Neuronal stem cell (in vitro differentiated cells): ENCODE results near the gene HPCAL1.
A peak's percentile ranks its signal among the peaks of the same experiment; 100 is the strongest.

Experiments
- DNase-seq: peaks from one replicate; pipeline ENCODE4 v3.0.0-alpha.2; 2013; ENCODE audit warnings: low spot score
- H2AFZ ChIP-seq: one replicate; pipeline ENCODE4 v1.6.1; 2013; ENCODE audit warnings: mild to moderate bottlenecking, low read length, inconsistent platforms
- H2AK5ac ChIP-seq: 2 replicates; pipeline ENCODE4 v1.6.1; 2013; ENCODE audit warnings: low read depth, mild to moderate bottlenecking, inconsistent platforms, low read length, moderate library complexity, mixed read lengths
- H2BK120ac ChIP-seq: 2 replicates; pipeline ENCODE4 v1.6.1; 2013; ENCODE audit warnings: low read depth, mild to moderate bottlenecking, inconsistent platforms, low read length, moderate library complexity, mixed read lengths
- H2BK12ac ChIP-seq: one replicate; pipeline ENCODE4 v1.6.1; 2013; ENCODE audit warnings: low read length, inconsistent platforms
- H2BK15ac ChIP-seq: 2 replicates; pipeline ENCODE4 v1.6.1; 2013; ENCODE audit warnings: mild to moderate bottlenecking, low read length, inconsistent platforms, mixed read lengths
- H2BK5ac ChIP-seq: one replicate; pipeline ENCODE4 v1.6.1; 2013; ENCODE audit warnings: inconsistent platforms, mild to moderate bottlenecking, low read length, moderate library complexity
- H3K14ac ChIP-seq: one replicate; pipeline ENCODE4 v1.6.1; 2013; ENCODE audit warnings: low read length, inconsistent platforms
- H3K18ac ChIP-seq: 2 replicates; pipeline ENCODE4 v1.6.1; 2013; ENCODE audit warnings: low read length, inconsistent platforms
- H3K23ac ChIP-seq: 2 replicates; pipeline ENCODE4 v1.6.1; 2013; ENCODE audit warnings: low read depth, mild to moderate bottlenecking, mixed read lengths, low read length, inconsistent platforms; ENCODE audit not compliant: poor library complexity
- H3K27ac ChIP-seq: replicated peaks from 3 replicates; pipeline ENCODE4 v1.5.1; 2013; ENCODE audit warnings: low read length, inconsistent platforms
- H3K27me3 ChIP-seq, 3 experiments: 2 replicates each; pipeline ENCODE4 v1.6.1; 2013; ENCODE audit warnings: low read length in 3 of 3, mild to moderate bottlenecking in 2 of 3, inconsistent platforms in 1 of 3, low read depth in 1 of 3, mixed read lengths in 1 of 3, moderate library complexity in 1 of 3; ENCODE audit not compliant: control insufficient read depth in 3 of 3, insufficient read depth in 3 of 3
- H3K36me3 ChIP-seq, 2 donors: replicated peaks in 1 of 2; 2 replicates each; pipeline ENCODE4 v1.6.1; 2013; ENCODE audit warnings: low read length in 2 of 2; ENCODE audit not compliant: control insufficient read depth in 2 of 2, insufficient read depth in 2 of 2
- H3K4ac ChIP-seq: 2 replicates; pipeline ENCODE4 v1.6.1; 2013; ENCODE audit warnings: inconsistent platforms, mild to moderate bottlenecking, low read length, moderate library complexity
- H3K4me1 ChIP-seq, 2 donors: 1 replicate in 1 of 2; 2 replicates in 1 of 2; pipeline ENCODE4 v1.6.1; 2013; ENCODE audit warnings: low read length in 2 of 2, low read depth in 1 of 2; ENCODE audit not compliant: control insufficient read depth in 2 of 2, insufficient read depth in 1 of 2
- H3K4me2 ChIP-seq: one replicate; pipeline ENCODE4 v1.6.1; 2013; ENCODE audit warnings: mild to moderate bottlenecking, low read length, inconsistent platforms; ENCODE audit not compliant: insufficient read depth, poor library complexity, severe bottlenecking
- H3K4me3 ChIP-seq, 2 donors: 2 replicates each; pipeline ENCODE4 v1.5.1; 2013; ENCODE audit warnings: low read length in 2 of 2, mild to moderate bottlenecking in 2 of 2, inconsistent platforms in 1 of 2, moderate library complexity in 1 of 2
- H3K79me1 ChIP-seq: one replicate; pipeline ENCODE4 v1.6.1; 2013; ENCODE audit warnings: low read depth, mild to moderate bottlenecking, inconsistent platforms, low read length, moderate library complexity
- H3K9ac ChIP-seq: one replicate; pipeline ENCODE4 v1.6.1; 2013; ENCODE audit warnings: mild to moderate bottlenecking, low read depth, low read length, inconsistent platforms; ENCODE audit not compliant: poor library complexity
- H3K9me3 ChIP-seq, 2 donors: replicated peaks in 1 of 2; 2 replicates each; pipeline versions ENCODE3 to v1.6.1; 2013; ENCODE audit warnings: low read length in 2 of 2, mild to moderate bottlenecking in 2 of 2, inconsistent platforms in 1 of 2, low read depth in 1 of 2, mixed read lengths in 1 of 2, moderate library complexity in 1 of 2; ENCODE audit not compliant: control insufficient read depth in 2 of 2, insufficient read depth in 1 of 2
- H4K8ac ChIP-seq: one replicate; pipeline ENCODE4 v1.6.1; 2013; ENCODE audit warnings: low read depth, mild to moderate bottlenecking, inconsistent platforms, low read length, moderate library complexity
- H4K91ac ChIP-seq: one replicate; pipeline ENCODE4 v1.6.1; 2013; ENCODE audit warnings: low read length, low read depth, mild to moderate bottlenecking, inconsistent platforms; ENCODE audit not compliant: poor library complexity
- WGBS, 2 donors: extraction: QIAGEN DNeasy Blood & Tissue Kit; methylation state at CpG; one replicate each; pipeline ENCODE4 v1.1.7; 2013; ENCODE audit warnings: missing lambda C conversion rate in 2 of 2, mixed read lengths in 1 of 2; ENCODE audit not compliant: insufficient read length in 2 of 2, insufficient replicate concordance in 1 of 2; ENCODE audit errors: extremely low coverage in 2 of 2; 5-methylcytosine and 5-hydroxymethylcytosine counted together

The HPCAL1 gene

GRCh38 chr2:10269711-10270610 lies 32.7 kb upstream of the HPCAL1 start:
- H3K4me1 ChIP-seq = peaks cover 0 to 4% of the 10 kb centered on the region in 2 donors

GRCh38 chr2:10271509-10271908 lies 31.2 kb upstream of the HPCAL1 start:
- peaks cover 0 to 2% of the 10 kb centered on the region in 2 donors for H3K9me3 ChIP-seq
- no peak overlapping the region for H2AK5ac ChIP-seq
- peak overlapping the region in 1 of 2 donors; percentile 71 for H3K4me3 ChIP-seq
- H3K23ac ChIP-seq = no peak overlapping the region
- no peak overlapping the region for H2AFZ ChIP-seq
- H3K4me1 ChIP-seq = peaks cover 4 to 6% of the 10 kb centered on the region in 2 donors
- H2BK15ac ChIP-seq = no peak overlapping the region
- peak overlapping the region; percentile 84 for H3K9ac ChIP-seq
- H3K79me1 ChIP-seq = no peaks in the 10 kb centered on the region
- H3K18ac ChIP-seq = peak overlapping the region; percentile 68
- H2BK12ac ChIP-seq = no peak overlapping the region
- no peak for DNase-seq
- peak overlapping the region; percentile 72 for H3K14ac ChIP-seq
- no CpG with 5 or more reads among the region's 15 CpGs for WGBS, 2 donors
- no peak overlapping the region for H4K8ac ChIP-seq
- H3K4ac ChIP-seq = no peak overlapping the region
- H3K36me3 ChIP-seq = no peaks in the 10 kb centered on the region
- no peak overlapping the region for H3K27ac ChIP-seq
- peak overlapping the region; percentile 40 for H4K91ac ChIP-seq
- no peak overlapping the region for H2BK5ac ChIP-seq
- H3K27me3 ChIP-seq = peaks cover 0 to 17% (median 4%) of the 10 kb centered on the region in 3 experiments
- no peak overlapping the region for H2BK120ac ChIP-seq
- H3K4me2 ChIP-seq = no peak overlapping the region

More at GRCh38 chr2:10269711-10270610, 32.7 kb upstream of the HPCAL1 start:
- H3K27me3 ChIP-seq = peaks cover 0 to 25% (median 4%) of the 10 kb centered on the region in 3 experiments
- no peak overlapping the region for H2BK5ac ChIP-seq
- WGBS, 2 donors = no CpG with 5 or more reads among the region's 15 CpGs
- peak overlapping the region; percentile 68 for H3K23ac ChIP-seq
- no peak overlapping the region for H2AFZ ChIP-seq
- no peak overlapping the region for H3K4me3 ChIP-seq
- DNase-seq = no peak
- H2BK15ac ChIP-seq = peak overlapping the region; percentile 68
- peaks cover 0 to 2% of the 10 kb centered on the region in 2 donors for H3K9me3 ChIP-seq
- H3K4ac ChIP-seq = no peak overlapping the region
- H3K9ac ChIP-seq = no peak overlapping the region
- H3K18ac ChIP-seq = peak overlapping the region; percentile 52
- no peak overlapping the region for H3K4me2 ChIP-seq
- H4K8ac ChIP-seq = no peak overlapping the region
- peak overlapping the region; percentile 78 for H2AK5ac ChIP-seq
- H3K36me3 ChIP-seq = no peaks in the 10 kb centered on the region
- no peak overlapping the region for H3K27ac ChIP-seq
- no peak overlapping the region for H3K14ac ChIP-seq
- H4K91ac ChIP-seq = no peak overlapping the region
- H3K79me1 ChIP-seq = no peaks in the 10 kb centered on the region
- peak overlapping the region; percentile 47 for H2BK12ac ChIP-seq
- H2BK120ac ChIP-seq = no peak overlapping the region

DNA sequence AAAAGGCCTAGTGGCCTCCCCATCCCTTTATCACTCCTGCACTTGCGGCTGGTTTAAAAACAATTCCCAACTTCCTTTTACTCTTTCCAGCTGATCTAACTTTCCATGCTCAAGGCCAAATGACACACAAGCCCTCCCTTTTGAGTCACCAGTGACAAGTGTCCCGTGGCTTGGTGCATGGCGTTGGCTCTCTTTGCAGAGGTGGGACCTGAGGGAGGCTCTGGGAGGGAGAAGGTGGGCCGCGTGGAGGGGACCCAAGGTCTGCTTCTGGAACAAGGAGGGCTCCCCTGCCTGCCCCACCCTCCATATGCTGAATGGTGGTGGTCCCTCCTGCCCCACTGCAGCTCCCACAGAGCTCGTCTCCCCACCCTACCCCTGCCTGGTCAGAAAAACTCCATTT lies 30.8 kb upstream of the HPCAL1 start:
- no peak overlapping the region for H2BK12ac ChIP-seq
- no peak overlapping the region for H3K9ac ChIP-seq
- no CpG with 5 or more reads among the region's 6 CpGs for WGBS, 2 donors
- peaks cover 0 to 2% of the 10 kb centered on the region in 2 donors for H3K9me3 ChIP-seq
- peaks cover 4 to 6% of the 10 kb centered on the region in 2 donors for H3K4me1 ChIP-seq
- DNase-seq = no peak
- no peak overlapping the region for H3K4me3 ChIP-seq
- no peak overlapping the region for H4K8ac ChIP-seq
- no peak overlapping the region for H3K27ac ChIP-seq
- H3K14ac ChIP-seq = peak overlapping the region; percentile 21
- no peak overlapping the region for H4K91ac ChIP-seq
- no peak overlapping the region for H2AFZ ChIP-seq
- no peak overlapping the region for H2BK15ac ChIP-seq
- H2BK5ac ChIP-seq = no peak overlapping the region
- no peak overlapping the region for H3K4me2 ChIP-seq
- no peak overlapping the region for H3K23ac ChIP-seq
- H3K18ac ChIP-seq = no peak overlapping the region
- no peak overlapping the region for H2AK5ac ChIP-seq
- no peaks in the 10 kb centered on the region for H3K79me1 ChIP-seq
- no peak overlapping the region for H3K4ac ChIP-seq
- H3K27me3 ChIP-seq = peaks cover 0 to 13% (median 4%) of the 10 kb centered on the region in 3 experiments
- H2BK120ac ChIP-seq = no peak overlapping the region
- H3K36me3 ChIP-seq = no peaks in the 10 kb centered on the region

- Histone ChIP-seq H3K27me3 (peaks cover 0 to 14% (median 4%) of the 10 kb centered on the region in 3 experiments), H3K4me2 (no peak overlapping the region), H3K9ac (no peak overlapping the region), H3K79me1 (no peaks in the 10 kb centered on the region), H3K4me3 (no peak overlapping the region), H3K27ac (no peak overlapping the region), H2BK15ac (no peak overlapping the region), H3K23ac (no peak overlapping the region), H3K9me3 (peaks cover 0 to 2% of the 10 kb centered on the region in 2 donors), H4K91ac (no peak overlapping the region), H3K18ac (no peak overlapping the region), H3K14ac (no peak overlapping the region), H2BK120ac (no peak overlapping the region), H3K36me3 (no peaks in the 10 kb centered on the region), H3K4ac (no peak overlapping the region), H2AFZ (no peak overlapping the region), H4K8ac (no peak overlapping the region), H2BK12ac (no peak overlapping the region), H2BK5ac (no peak overlapping the region), H3K4me1 (peaks cover 4 to 6% of the 10 kb centered on the region in 2 donors), H2AK5ac (no peak overlapping the region)
- no peak for DNase-seq
- WGBS, 2 donors = no CpG with 5 or more reads among the region's 10 CpGs
Observed at GRCh38 chr2:10272464-10272863, 30.2 kb upstream of the HPCAL1 start.
